ENCODE measurements around the gene CDCP1.
A peak's percentile ranks its signal among the peaks of the same experiment; 100 is the strongest.

CDCP1 gene

DNA sequence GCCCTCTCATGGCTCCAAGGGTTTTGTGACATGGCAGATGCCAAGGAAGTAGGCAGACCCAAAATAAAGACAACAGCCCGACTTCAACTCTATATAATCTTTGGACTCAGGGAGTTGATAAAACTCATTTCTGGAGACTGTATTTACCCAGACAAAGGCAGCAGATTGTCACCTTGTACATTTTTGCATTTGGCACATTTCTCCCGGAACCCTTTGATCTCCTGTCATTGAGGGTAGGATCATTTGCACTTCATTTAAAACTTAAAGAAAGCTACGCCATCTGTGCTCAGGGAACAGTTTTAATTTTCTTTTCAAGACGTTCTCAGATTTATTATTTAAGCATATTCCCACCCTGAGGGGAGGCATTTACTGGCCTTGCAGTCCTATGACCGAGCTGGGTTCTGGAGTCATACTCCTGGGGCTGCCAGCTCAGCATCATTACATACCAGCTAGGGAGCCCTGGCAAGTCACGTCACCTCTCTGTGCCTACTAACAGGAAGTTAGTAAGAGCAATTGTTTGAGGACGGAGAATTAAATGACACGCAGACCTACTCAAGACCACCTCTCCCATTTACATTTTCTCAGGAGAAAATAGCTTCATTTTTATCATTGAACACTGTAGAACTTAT, 5.9 kb downstream of the CDCP1 start:
- peaks cover 36% of the 10 kb centered on the region for H3K27me3 Mint-ChIP-seq (ENCODE audit: low read depth)
- peaks cover 8% of the 10 kb centered on the region for H3K9me3 Mint-ChIP-seq
- no peak for TF ChIP-seq CTCF (IDR thresholded peaks at IDR 0.05; ENCODE audit: unreplicated experiment in 3 of 3)
- no peak overlapping the region for H3K4me3 Mint-ChIP-seq
- peaks cover 16% of the 10 kb centered on the region for H3K4me1 Mint-ChIP-seq
- H3K36me3 Mint-ChIP-seq (ENCODE audit: low read depth): no peaks in the 10 kb centered on the region
- no peak overlapping the region for H3K27ac Mint-ChIP-seq

DNA sequence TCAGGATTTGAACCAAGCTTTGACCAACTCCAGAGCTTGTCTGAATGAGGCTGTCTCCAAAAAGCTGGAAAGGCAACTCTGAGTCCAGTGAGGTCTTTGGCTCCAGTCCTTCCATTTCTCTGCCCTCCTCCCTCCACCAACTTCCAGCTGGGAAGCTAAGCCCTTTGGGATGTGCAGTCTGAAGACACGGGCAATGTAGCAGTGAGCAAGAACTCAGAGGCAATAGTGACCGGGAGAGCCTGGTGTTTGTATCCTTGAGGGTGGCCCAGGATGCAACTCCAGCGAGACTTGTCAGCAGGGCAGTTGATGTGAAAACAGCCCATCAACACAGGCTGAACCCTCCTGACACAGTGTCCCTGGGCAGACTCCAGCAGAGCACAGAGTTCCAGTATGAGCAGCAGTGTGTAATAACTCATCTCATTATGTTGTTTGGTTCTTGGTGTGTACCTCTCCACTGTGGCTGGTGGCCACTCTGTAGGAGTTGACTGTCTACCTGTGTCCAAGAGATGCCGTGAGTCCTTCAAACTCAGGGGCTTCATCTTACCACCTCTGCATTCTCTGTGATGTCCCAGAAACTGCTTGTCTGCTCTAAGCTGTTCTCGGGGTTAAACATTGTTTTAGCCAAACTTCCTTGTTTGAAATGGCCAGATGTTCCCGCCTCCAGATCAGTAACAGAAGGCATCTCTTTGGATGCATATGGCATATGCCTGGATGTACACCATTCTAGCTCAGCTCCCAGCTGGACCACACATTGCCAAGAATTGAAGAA, 6.6 kb downstream of the CDCP1 start:
- peaks cover 29% of the 10 kb centered on the region for H3K27me3 Mint-ChIP-seq (ENCODE audit: low read depth)
- no peak overlapping the region for H3K4me3 Mint-ChIP-seq
- H3K27ac Mint-ChIP-seq: peak overlapping the region in 1 of 3 experiments; percentile 46
- no peak for TF ChIP-seq CTCF (IDR thresholded peaks at IDR 0.05; ENCODE audit: unreplicated experiment in 3 of 3)
- peaks cover 8% of the 10 kb centered on the region for H3K9me3 Mint-ChIP-seq
- H3K4me1 Mint-ChIP-seq: peaks cover 17% of the 10 kb centered on the region
- H3K36me3 Mint-ChIP-seq (ENCODE audit: low read depth): no peaks in the 10 kb centered on the region

- no peak overlapping the region for H3K27ac Mint-ChIP-seq
- no peaks in the 10 kb centered on the region for H3K36me3 Mint-ChIP-seq (ENCODE audit: low read depth)
- peaks cover 21% of the 10 kb centered on the region for H3K4me1 Mint-ChIP-seq
- peaks cover 4% of the 10 kb centered on the region for H3K9me3 Mint-ChIP-seq
- TF ChIP-seq CTCF (IDR thresholded peaks at IDR 0.05; ENCODE audit: unreplicated experiment in 3 of 3): no peak
- H3K27me3 Mint-ChIP-seq (ENCODE audit: low read depth): peaks cover 14% of the 10 kb centered on the region
- H3K4me3 Mint-ChIP-seq: no peak overlapping the region
Measured at GRCh38 chr3:45137656-45138181, 8.5 kb downstream of the CDCP1 start.

DNA sequence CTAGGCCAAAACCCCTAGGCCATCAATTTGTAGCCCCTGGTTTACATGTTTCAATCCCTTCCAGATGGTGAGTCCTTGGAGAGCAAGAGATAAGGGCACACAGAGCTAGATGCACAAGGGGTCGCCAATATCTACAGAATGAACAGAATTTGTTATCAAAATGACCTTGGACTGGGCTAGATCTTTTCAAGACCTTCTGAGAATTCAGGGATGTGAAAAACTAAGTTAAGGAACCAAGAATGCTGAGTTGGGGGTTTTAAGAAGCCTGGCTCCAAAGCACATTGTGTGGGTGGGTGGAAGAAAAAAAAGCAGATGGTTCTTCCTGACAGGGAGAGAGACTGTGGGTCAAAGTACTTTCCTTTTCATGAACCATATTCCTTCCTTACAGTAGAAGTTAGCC, 10.2 kb downstream of the CDCP1 start:
- no peak for TF ChIP-seq CTCF (IDR thresholded peaks at IDR 0.05; ENCODE audit: unreplicated experiment in 3 of 3)
- Mint-ChIP-seq H3K27ac (peak overlapping the region; percentile 16 to 57 (median 51)), H3K36me3 (ENCODE audit: low read depth) (no peaks in the 10 kb centered on the region), H3K27me3 (ENCODE audit: low read depth) (no peaks in the 10 kb centered on the region), H3K4me3 (no peak overlapping the region), H3K4me1 (peaks cover 21% of the 10 kb centered on the region), H3K9me3 (peaks cover 4% of the 10 kb centered on the region)

DNA sequence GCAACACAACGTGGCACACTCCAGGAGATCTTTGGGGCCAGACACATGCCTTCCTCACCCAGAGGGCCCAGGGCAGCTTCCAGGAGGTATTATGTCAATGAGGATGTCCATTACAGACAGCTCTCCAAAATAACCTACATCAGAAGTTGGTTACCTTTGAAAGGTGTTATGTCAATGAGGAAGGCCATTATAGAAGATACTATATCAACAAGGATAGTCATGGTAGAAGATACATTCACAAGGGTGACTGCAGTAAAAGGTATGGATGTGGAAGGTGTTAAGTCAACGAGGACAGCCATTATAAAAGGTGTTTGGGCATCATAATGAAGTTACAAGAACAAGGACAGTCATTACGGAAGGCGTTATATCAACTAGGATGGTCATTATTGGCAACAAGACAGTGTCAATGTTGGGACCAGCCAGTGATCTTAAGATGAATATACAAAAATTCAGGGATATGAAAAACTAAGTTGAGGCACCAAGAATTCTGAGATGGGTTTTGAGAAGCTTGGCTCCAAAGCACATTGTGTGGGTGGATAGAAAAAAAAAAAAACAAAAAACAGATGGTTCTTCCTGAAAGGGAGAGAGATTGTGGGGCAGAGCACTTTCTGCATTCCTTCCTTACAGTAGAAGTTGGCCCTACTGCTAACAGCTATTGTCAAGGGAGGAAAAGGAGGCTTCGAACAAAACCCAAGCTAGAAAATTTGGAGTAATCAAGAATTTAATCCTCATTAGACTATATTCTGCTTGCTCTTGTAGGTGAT, 11.2 kb downstream of the CDCP1 start:
- no peaks in the 10 kb centered on the region for H3K36me3 Mint-ChIP-seq (ENCODE audit: low read depth)
- H3K4me1 Mint-ChIP-seq: peaks cover 21% of the 10 kb centered on the region
- no peak overlapping the region for H3K4me3 Mint-ChIP-seq
- peaks cover 4% of the 10 kb centered on the region for H3K9me3 Mint-ChIP-seq
- TF ChIP-seq CTCF (IDR thresholded peaks at IDR 0.05; ENCODE audit: unreplicated experiment in 3 of 3): no peak
- H3K27me3 Mint-ChIP-seq (ENCODE audit: low read depth): no peaks in the 10 kb centered on the region
- H3K27ac Mint-ChIP-seq: no peak overlapping the region
